Keratinocyte (primary cell): Measurements from ENCODE around the gene NEGR1. TPM values are rescaled to one million over a fixed set of nuclear protein-coding genes. Genes with fewer than 3 reads are reported as not detected.
A peak's percentile ranks its signal among the peaks of the same experiment; 100 is the strongest.

ENCODE experiments used
- DNase-seq: peaks from one replicate; pipeline ENCODE4 v3.0.0-alpha.2; 2011; ENCODE audit warnings: low read depth, missing footprints, low spot score
- FAIRE-seq: peaks from 2 replicates; lab custom pipeline; 2011; peaks lifted over from hg19 to GRCh38; lab: Jason Lieb, UNC
- H2AFZ ChIP-seq: 2 replicates; pipeline ENCODE4 v1.6.0; 2012; ENCODE audit warnings: low read length, control low read depth, inconsistent platforms; ENCODE audit not compliant: control insufficient read depth
- H3K27ac ChIP-seq: 2 replicates; pipeline ENCODE4 v1.5.1; 2011; ENCODE audit warnings: low read length; ENCODE audit not compliant: control insufficient read depth, insufficient read depth
- H3K27me3 ChIP-seq: 3 replicates; pipeline ENCODE4 v1.6.0; 2011; ENCODE audit warnings: low read length; ENCODE audit not compliant: control insufficient read depth, insufficient read depth; ENCODE audit errors: extremely low read depth
- H3K36me3 ChIP-seq, 2 experiments: 2 replicates in 1 of 2; 3 replicates in 1 of 2; pipeline ENCODE4 v1.5.1; 2011; ENCODE audit warnings: low read length in 2 of 2, mild to moderate bottlenecking in 1 of 2; ENCODE audit not compliant: control insufficient read depth in 2 of 2, insufficient read depth in 2 of 2; ENCODE audit errors: extremely low read depth in 1 of 2
- H3K4me1 ChIP-seq: 3 replicates; pipeline ENCODE4 v1.5.1; 2011; ENCODE audit warnings: low read length; ENCODE audit not compliant: control insufficient read depth, insufficient read depth; ENCODE audit errors: extremely low read depth
- H3K4me2 ChIP-seq: 3 replicates; pipeline ENCODE4 v1.6.0; 2011; ENCODE audit warnings: low read depth, low read length; ENCODE audit not compliant: control insufficient read depth, insufficient read depth; ENCODE audit errors: extremely low read depth
- H3K4me3 ChIP-seq, 3 experiments: fragments of 200-600 bp in 1 of 3; sonication (generic) in 1 of 3; 2 replicates in 2 of 3; 3 replicates in 1 of 3; pipeline ENCODE4 v1.5.1; 2011 to 2016; ENCODE audit warnings: low read length in 3 of 3, mild to moderate bottlenecking in 3 of 3, control low read depth in 2 of 3, inconsistent platforms in 1 of 3, low read depth in 1 of 3, mixed read lengths in 1 of 3, mixed run types in 1 of 3, moderate library complexity in 1 of 3; ENCODE audit not compliant: control insufficient read depth in 2 of 3, insufficient read depth in 2 of 3; ENCODE audit errors: extremely low read depth in 1 of 3
- H3K79me2 ChIP-seq: 2 replicates; pipeline ENCODE4 v1.6.0; 2012; ENCODE audit warnings: low read length; ENCODE audit not compliant: control insufficient read depth, insufficient read depth
- H3K9ac ChIP-seq: 3 replicates; pipeline ENCODE4 v1.6.0; 2011; ENCODE audit warnings: low read length; ENCODE audit not compliant: control insufficient read depth, insufficient read depth; ENCODE audit errors: extremely low read depth
- H3K9me1 ChIP-seq: 3 replicates; pipeline ENCODE4 v1.6.0; 2011; ENCODE audit warnings: low read length; ENCODE audit not compliant: control insufficient read depth, insufficient read depth; ENCODE audit errors: extremely low read depth
- H3K9me3 ChIP-seq: 2 replicates; pipeline ENCODE4 v1.5.1; 2012; ENCODE audit warnings: low read depth, low read length; ENCODE audit not compliant: control insufficient read depth
- H4K20me1 ChIP-seq: 3 replicates; pipeline ENCODE4 v1.6.0; 2011; ENCODE audit warnings: low read length; ENCODE audit not compliant: control insufficient read depth, insufficient read depth; ENCODE audit errors: extremely low read depth
- EZH2 ChIP-seq: IDR thresholded peaks from one replicate; pipeline ENCODE4 v1.6.1; 2012; ENCODE audit warnings: inconsistent platforms, mild to moderate bottlenecking, low read length, moderate library complexity
- dilution Hi-C: fragments of 300-500 bp; cut with MboI; formaldehyde crosslinking; loops from one replicate; pipeline ENCODE4 v1.7.0; 2020; ENCODE audit warnings: low sequenced_read_pairs; ENCODE audit not compliant: extremely low pct_ligation_motif_present
- polyA plus RNA-seq, 5 experiments: library from polyadenylated mRNA; depleted of rRNA in 3 of 5; stranded (reverse) in 3 of 5; stranded (forward) in 1 of 5; unstranded in 1 of 5; fragments of >200 nt; gene quantifications; 1 replicate in 1 of 5; 2 replicates in 3 of 5; 3 replicates in 1 of 5; pipeline versions ENCODE4 v1.2.1 to v1.2.3, GENCODE V29; 2011 to 2012; ENCODE audit warnings: missing spikeins in 2 of 5, low read depth in 1 of 5, low replicate concordance in 1 of 5
- TF ChIP-seq, protein P1 (sequence below), 3 experiments: IDR thresholded peaks in 1 of 3; conservative IDR thresholded peaks in 1 of 3; optimal IDR thresholded peaks in 1 of 3; 2 replicates in 2 of 3; 3 replicates in 1 of 3; pipeline versions ENCODE3 to v1.5.1; 2011; ENCODE audit warnings: low read length in 3 of 3, mild to moderate bottlenecking in 3 of 3, moderate library complexity in 2 of 3, control low read depth in 1 of 3, inconsistent platforms in 1 of 3; ENCODE audit not compliant: insufficient read depth in 2 of 3; ENCODE audit errors: extremely low read depth in 1 of 3

NEGR1 gene
- polyA plus RNA-seq, 1 donor (not counting 4 experiments of a cell fraction or from before 2014, with no cell fraction given): 1.6 TPM

- dilution Hi-C loops: no loop called here
- Histone ChIP-seq H3K9me3 (no peaks in the 10 kb centered on the region), H3K4me3 (no peak overlapping the region), H3K27ac (no peak overlapping the region), H3K4me2 (no peak overlapping the region), H3K79me2 (no peaks in the 10 kb centered on the region), H3K36me3 (no peaks in the 10 kb centered on the region), H3K27me3 (no peaks in the 10 kb centered on the region), H3K9me1 (no peaks in the 10 kb centered on the region), H4K20me1 (no peaks in the 10 kb centered on the region), H3K9ac (no peak overlapping the region), H2AFZ (no peak overlapping the region), H3K4me1 (no peaks in the 10 kb centered on the region)
- TF ChIP-seq, protein P1, sequence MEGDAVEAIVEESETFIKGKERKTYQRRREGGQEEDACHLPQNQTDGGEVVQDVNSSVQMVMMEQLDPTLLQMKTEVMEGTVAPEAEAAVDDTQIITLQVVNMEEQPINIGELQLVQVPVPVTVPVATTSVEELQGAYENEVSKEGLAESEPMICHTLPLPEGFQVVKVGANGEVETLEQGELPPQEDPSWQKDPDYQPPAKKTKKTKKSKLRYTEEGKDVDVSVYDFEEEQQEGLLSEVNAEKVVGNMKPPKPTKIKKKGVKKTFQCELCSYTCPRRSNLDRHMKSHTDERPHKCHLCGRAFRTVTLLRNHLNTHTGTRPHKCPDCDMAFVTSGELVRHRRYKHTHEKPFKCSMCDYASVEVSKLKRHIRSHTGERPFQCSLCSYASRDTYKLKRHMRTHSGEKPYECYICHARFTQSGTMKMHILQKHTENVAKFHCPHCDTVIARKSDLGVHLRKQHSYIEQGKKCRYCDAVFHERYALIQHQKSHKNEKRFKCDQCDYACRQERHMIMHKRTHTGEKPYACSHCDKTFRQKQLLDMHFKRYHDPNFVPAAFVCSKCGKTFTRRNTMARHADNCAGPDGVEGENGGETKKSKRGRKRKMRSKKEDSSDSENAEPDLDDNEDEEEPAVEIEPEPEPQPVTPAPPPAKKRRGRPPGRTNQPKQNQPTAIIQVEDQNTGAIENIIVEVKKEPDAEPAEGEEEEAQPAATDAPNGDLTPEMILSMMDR (optimal IDR thresholded peaks at IDR 0.05 in 1 of 3, IDR thresholded peaks at IDR 0.05 in 1 of 3, conservative IDR thresholded peaks at IDR 0.05 in 1 of 3; ENCODE audit: extremely low read depth in 1 of 3, insufficient read depth in 2 of 3, low read length in 3 of 3): peak in 1 of 3 experiments; percentile 29
- no peak for TF ChIP-seq EZH2
- no peak for FAIRE-seq
- DNase-seq: no peak
Observed at GRCh38 chr1:71638081-71638766, 644.1 kb downstream of the NEGR1 start.

DNA sequence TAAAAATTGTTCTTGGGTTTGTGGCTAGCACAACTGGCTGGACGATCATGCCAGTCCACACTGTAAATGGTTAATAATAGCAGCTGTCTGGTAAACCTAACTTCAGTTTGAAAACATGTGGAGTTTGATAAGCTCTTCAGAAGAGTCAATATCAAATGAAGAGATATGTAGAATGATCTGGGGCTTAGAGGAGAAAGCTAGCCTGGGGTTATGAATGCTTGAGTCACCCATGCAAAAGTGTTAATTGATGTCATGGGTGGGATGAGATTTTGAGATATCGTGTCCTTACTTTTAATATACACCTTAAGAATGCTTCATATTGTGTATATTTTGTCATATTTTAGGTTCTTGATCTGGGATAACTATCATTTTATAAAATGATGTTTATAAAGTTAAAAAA lies 646.8 kb downstream of the NEGR1 start:
- no peak for TF ChIP-seq EZH2
- dilution Hi-C loops: no loop called here

DNA sequence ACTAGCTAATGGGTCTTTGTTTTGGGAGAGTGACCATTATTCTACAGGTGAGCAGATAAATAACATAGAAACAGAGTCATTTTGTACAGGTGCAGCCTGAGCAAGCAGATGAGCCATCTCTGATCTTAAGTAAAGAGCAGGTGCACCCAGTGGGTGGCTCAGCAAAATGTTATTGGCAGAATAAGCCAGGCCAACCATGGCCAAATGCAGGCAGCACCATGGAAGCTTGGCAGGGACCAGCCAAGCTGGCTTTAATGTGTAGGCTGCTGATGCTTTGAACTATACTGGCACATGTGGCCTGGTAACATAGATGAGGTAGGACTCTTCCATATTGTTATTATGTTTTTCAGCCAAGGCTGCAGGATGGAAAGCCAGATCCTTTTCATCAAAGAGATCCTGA lies 648.2 kb downstream of the NEGR1 start:
- no peaks in the 10 kb centered on the region for H3K9me3 ChIP-seq
- no peaks in the 10 kb centered on the region for H3K27me3 ChIP-seq
- H3K27ac ChIP-seq: no peak overlapping the region
- H3K36me3 ChIP-seq: no peaks in the 10 kb centered on the region
- H3K79me2 ChIP-seq: no peaks in the 10 kb centered on the region
- H3K9ac ChIP-seq: no peak overlapping the region
- TF ChIP-seq, protein P1 (optimal IDR thresholded peaks at IDR 0.05 in 1 of 3, IDR thresholded peaks at IDR 0.05 in 1 of 3, conservative IDR thresholded peaks at IDR 0.05 in 1 of 3; ENCODE audit: extremely low read depth in 1 of 3, insufficient read depth in 2 of 3, low read length in 3 of 3): no peak
- TF ChIP-seq EZH2: no peak
- DNase-seq: no peak
- dilution Hi-C loops: no loop called here
- no peak overlapping the region for H3K4me2 ChIP-seq
- no peaks in the 10 kb centered on the region for H3K4me1 ChIP-seq
- H2AFZ ChIP-seq: no peak overlapping the region
- H3K4me3 ChIP-seq: no peak overlapping the region
- H3K9me1 ChIP-seq: no peaks in the 10 kb centered on the region
- FAIRE-seq: no peak
- H4K20me1 ChIP-seq: no peaks in the 10 kb centered on the region

More for the DNA sequence above, 646.8 kb downstream of the NEGR1 start:
- H3K27me3 ChIP-seq: no peaks in the 10 kb centered on the region
- H3K9me1 ChIP-seq: no peaks in the 10 kb centered on the region
- no peak overlapping the region for H3K4me2 ChIP-seq
- no peak overlapping the region for H3K27ac ChIP-seq
- H3K4me1 ChIP-seq: no peaks in the 10 kb centered on the region
- no peak overlapping the region for H3K4me3 ChIP-seq
- H3K36me3 ChIP-seq: no peaks in the 10 kb centered on the region
- no peaks in the 10 kb centered on the region for H4K20me1 ChIP-seq
- H2AFZ ChIP-seq: no peak overlapping the region
- no peak overlapping the region for H3K9ac ChIP-seq
- H3K79me2 ChIP-seq: no peaks in the 10 kb centered on the region
- DNase-seq (no peak), FAIRE-seq (no peak)
- no peaks in the 10 kb centered on the region for H3K9me3 ChIP-seq
